PFSK-1 (cell line): ENCODE measurements around the gene HEMK1.

ENCODE experiments used
- FOXP2 ChIP-seq: optimal IDR thresholded peaks from 2 replicates; pipeline ENCODE3; 2011; ENCODE audit warnings: borderline replicate concordance, control low read depth, inconsistent platforms; ENCODE audit not compliant: insufficient read depth; ENCODE audit errors: extremely low read length, extremely low read depth
- POLR2AphosphoS5 ChIP-seq: IDR thresholded peaks from 2 replicates; pipeline ENCODE4 v1.6.1; 2012; ENCODE audit warnings: low read depth, mild to moderate bottlenecking, control low read depth, low read length, moderate library complexity
- REST ChIP-seq, 2 experiments: IDR thresholded peaks; 2 replicates each; pipeline versions ENCODE4 v1.6.1 to v1.8.0; 2011 to 2012; ENCODE audit warnings: low read depth in 2 of 2, low read length in 2 of 2, control low read depth in 1 of 2, inconsistent platforms in 1 of 2, mild to moderate bottlenecking in 1 of 2, moderate library complexity in 1 of 2; ENCODE audit not compliant: insufficient read depth in 1 of 2
- SIN3A ChIP-seq: IDR thresholded peaks from 2 replicates; pipeline ENCODE4 v1.6.1; 2012; ENCODE audit warnings: mild to moderate bottlenecking, low read length, moderate library complexity, borderline replicate concordance; ENCODE audit not compliant: insufficient read depth
- TAF1 ChIP-seq: IDR thresholded peaks from 2 replicates; pipeline ENCODE4 v1.6.1; 2012; ENCODE audit warnings: low read length, control low read depth, borderline replicate concordance; ENCODE audit not compliant: insufficient read depth

The HEMK1 gene

DNA sequence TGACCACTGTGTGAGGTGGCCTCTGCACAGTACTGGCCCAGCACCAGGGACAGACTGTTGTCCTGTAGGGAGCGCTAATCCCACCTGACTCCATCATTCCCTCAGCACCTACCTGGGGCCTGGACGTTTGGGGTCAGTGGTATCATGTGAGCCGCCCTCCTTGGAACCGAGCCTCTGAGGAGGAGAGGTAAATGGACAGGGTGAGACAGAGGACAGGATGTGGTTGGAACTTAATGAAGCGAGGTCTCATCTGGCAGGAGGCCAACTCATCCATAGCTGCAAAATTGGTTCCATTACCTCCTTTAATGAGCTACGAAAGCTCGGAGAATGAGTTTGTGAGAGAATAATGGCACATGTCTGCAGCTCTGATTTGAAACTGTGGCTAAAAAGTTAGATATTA is 61.6 kb downstream of the HEMK1 start:
- TF ChIP-seq FOXP2, result no peak
- no peak for TF ChIP-seq SIN3A
- TF ChIP-seq TAF1, result no peak
- no peak for TF ChIP-seq REST (IDR thresholded peaks at IDR 0.05; ENCODE audit: insufficient read depth in 1 of 2, low read depth in 2 of 2, low read length in 2 of 2)
- TF ChIP-seq POLR2AphosphoS5, result no peak

GRCh38 chr3:50632450-50632849 is 63.1 kb downstream of the HEMK1 start:
- no peak for TF ChIP-seq FOXP2
- no peak for TF ChIP-seq SIN3A
- no peak for TF ChIP-seq TAF1
- no peak for TF ChIP-seq POLR2AphosphoS5
- no peak for TF ChIP-seq REST (IDR thresholded peaks at IDR 0.05; ENCODE audit: insufficient read depth in 1 of 2, low read depth in 2 of 2, low read length in 2 of 2)

- no peak for TF ChIP-seq POLR2AphosphoS5
- no peak for TF ChIP-seq TAF1
- no peak for TF ChIP-seq FOXP2
- TF ChIP-seq SIN3A, result no peak
- no peak for TF ChIP-seq REST (IDR thresholded peaks at IDR 0.05; ENCODE audit: insufficient read depth in 1 of 2, low read depth in 2 of 2, low read length in 2 of 2)
Observed at GRCh38 chr3:50633230-50633790, 64.0 kb downstream of the HEMK1 start.

DNA sequence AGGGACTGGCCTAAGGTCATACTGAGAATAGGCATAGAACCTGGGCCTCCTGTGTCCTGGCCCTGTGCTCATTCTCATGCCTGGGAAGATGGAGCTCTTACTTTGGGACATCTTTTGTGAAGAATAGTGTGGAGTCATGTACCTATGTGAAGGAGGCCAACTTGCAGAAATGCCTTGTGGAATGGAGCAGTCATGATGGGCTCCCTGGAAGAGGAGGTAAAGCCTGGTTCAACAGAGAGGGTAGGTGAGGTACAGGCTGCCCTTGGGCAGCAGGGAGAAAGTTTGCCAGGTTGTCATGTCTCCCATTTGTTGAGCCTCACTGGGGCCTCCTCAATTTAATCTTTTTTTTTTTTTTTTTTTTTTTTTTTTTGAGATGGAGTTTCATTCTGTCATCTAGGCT is 65.7 kb downstream of the HEMK1 start:
- no peak for TF ChIP-seq REST (IDR thresholded peaks at IDR 0.05; ENCODE audit: insufficient read depth in 1 of 2, low read depth in 2 of 2, low read length in 2 of 2)
- no peak for TF ChIP-seq POLR2AphosphoS5
- no peak for TF ChIP-seq TAF1
- TF ChIP-seq SIN3A, result no peak
- TF ChIP-seq FOXP2, result no peak

DNA sequence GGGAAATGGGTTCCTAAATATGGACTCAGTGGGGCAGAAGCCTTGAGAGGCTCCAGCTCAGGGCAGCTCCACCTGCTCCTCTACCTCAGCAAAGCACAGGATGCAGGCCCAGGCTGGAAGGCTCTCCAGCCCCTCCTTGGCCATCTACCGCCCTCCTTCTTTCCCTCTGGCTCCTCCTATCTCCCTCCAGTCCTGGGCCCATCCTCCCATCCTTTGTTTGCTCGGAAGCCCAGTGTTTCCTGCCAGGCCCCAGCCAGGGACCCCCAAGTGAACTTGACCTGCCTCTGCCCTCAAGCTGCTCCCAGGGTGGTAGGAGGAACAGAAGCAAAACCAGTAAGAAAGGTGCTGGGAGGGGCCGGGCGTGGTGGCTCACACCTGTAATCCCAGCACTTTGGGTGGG is 67.7 kb downstream of the HEMK1 start:
- TF ChIP-seq SIN3A, result no peak
- TF ChIP-seq REST (IDR thresholded peaks at IDR 0.05; ENCODE audit: insufficient read depth in 1 of 2, low read depth in 2 of 2, low read length in 2 of 2), result no peak
- no peak for TF ChIP-seq POLR2AphosphoS5
- TF ChIP-seq FOXP2, result no peak
